Measurements from ENCODE around the gene HSD17B3. TPM values are rescaled to one million over a fixed set of nuclear protein-coding genes. Genes with fewer than 3 reads are reported as not detected.

HSD17B3 gene
- total RNA-seq, 1 donor from 2014 or later, result not detected

GRCh38 chr9:96217754-96218693 is 84.0 kb downstream of the HSD17B3 start:
- Histone ChIP-seq H3K36me3 (ENCODE audit: control insufficient read depth, insufficient read depth, low read length) (no peaks in the 10 kb centered on the region), H3K4me3 (ENCODE audit: low read depth, low read length) (peak overlapping the region; percentile 15), H3K27me3 (ENCODE audit: control insufficient read depth, insufficient read depth, low read length) (peaks cover 16% of the 10 kb centered on the region)
- DNase-seq (ENCODE audit: low read depth), result no peak
- peak; percentile 82 for TF ChIP-seq CTCF (IDR thresholded peaks at IDR 0.05; ENCODE audit: insufficient read depth, low read length, poor library complexity, severe bottlenecking)

GRCh38 chr9:96217294-96217707 is 84.7 kb downstream of the HSD17B3 start:
- TF ChIP-seq CTCF (IDR thresholded peaks at IDR 0.05; ENCODE audit: insufficient read depth, low read length, poor library complexity, severe bottlenecking), result no peak
- peaks cover 16% of the 10 kb centered on the region for H3K27me3 ChIP-seq (ENCODE audit: control insufficient read depth, insufficient read depth, low read length)
- DNase-seq (ENCODE audit: low read depth), result no peak
- H3K36me3 ChIP-seq (ENCODE audit: control insufficient read depth, insufficient read depth, low read length), result no peaks in the 10 kb centered on the region
- no peak overlapping the region for H3K4me3 ChIP-seq (ENCODE audit: low read depth, low read length)

GRCh38 chr9:96216583-96216982 is 85.4 kb downstream of the HSD17B3 start:
- no peak for DNase-seq (ENCODE audit: low read depth)
- Histone ChIP-seq H3K36me3 (ENCODE audit: control insufficient read depth, insufficient read depth, low read length) (no peaks in the 10 kb centered on the region), H3K27me3 (ENCODE audit: control insufficient read depth, insufficient read depth, low read length) (peaks cover 16% of the 10 kb centered on the region), H3K4me3 (ENCODE audit: low read depth, low read length) (no peak overlapping the region)
- no peak for TF ChIP-seq CTCF (IDR thresholded peaks at IDR 0.05; ENCODE audit: insufficient read depth, low read length, poor library complexity, severe bottlenecking)

- Histone ChIP-seq H3K36me3 (ENCODE audit: control insufficient read depth, insufficient read depth, low read length) (no peaks in the 10 kb centered on the region), H3K27me3 (ENCODE audit: control insufficient read depth, insufficient read depth, low read length) (peaks cover 16% of the 10 kb centered on the region), H3K4me3 (ENCODE audit: low read depth, low read length) (no peak overlapping the region)
- TF ChIP-seq CTCF (IDR thresholded peaks at IDR 0.05; ENCODE audit: insufficient read depth, low read length, poor library complexity, severe bottlenecking), result no peak
- DNase-seq (ENCODE audit: low read depth), result no peak
Observed at GRCh38 chr9:96215841-96216240, 86.1 kb downstream of the HSD17B3 start.

GRCh38 chr9:96214635-96215034 is 87.3 kb downstream of the HSD17B3 start:
- Histone ChIP-seq H3K4me3 (ENCODE audit: low read depth, low read length) (no peak overlapping the region), H3K36me3 (ENCODE audit: control insufficient read depth, insufficient read depth, low read length) (no peaks in the 10 kb centered on the region), H3K27me3 (ENCODE audit: control insufficient read depth, insufficient read depth, low read length) (peaks cover 16% of the 10 kb centered on the region)
- TF ChIP-seq CTCF (IDR thresholded peaks at IDR 0.05; ENCODE audit: insufficient read depth, low read length, poor library complexity, severe bottlenecking), result no peak
- no peak for DNase-seq (ENCODE audit: low read depth)
